HepG2 (cell line): ENCODE data around the gene MRPL34. TPM values are rescaled to one million over a fixed set of nuclear protein-coding genes. Genes with fewer than 3 reads are reported as not detected.

Experiments
- ARNT ChIP-seq: fragments of 450-650 bp; IDR thresholded peaks from 2 replicates; pipeline ENCODE4 v1.6.1; 2017
- BCL3 ChIP-seq: sonication (generic); formaldehyde crosslinking; IDR thresholded peaks from 2 replicates; pipeline ENCODE4 v1.5.1; 2020; ENCODE audit warnings: mild to moderate bottlenecking, missing genetic modification reagents, moderate library complexity
- IRX3 ChIP-seq: sonication (generic); formaldehyde crosslinking; IDR thresholded peaks from 2 replicates; pipeline ENCODE4 v1.8.1; 2023; ENCODE audit warnings: mild to moderate bottlenecking, low read depth, missing genetic modification reagents, borderline replicate concordance
- KMT2B ChIP-seq: IDR thresholded peaks from 2 replicates; pipeline ENCODE4 v1.6.1; 2016; ENCODE audit warnings: missing genetic modification reagents, missing compliant biosample characterization
- MBD4 ChIP-seq: IDR thresholded peaks from 2 replicates; pipeline ENCODE4 v1.6.1; 2012; ENCODE audit warnings: low read length, inconsistent platforms, borderline replicate concordance
- MIER3 ChIP-seq: IDR thresholded peaks from 2 replicates; pipeline ENCODE4 v1.6.1; 2016; ENCODE audit warnings: missing compliant biosample characterization, borderline replicate concordance
- NR2F1 ChIP-seq, 2 experiments: fragments of 450-650 bp in 1 of 2; formaldehyde crosslinking in 1 of 2; IDR thresholded peaks; 2 replicates each; pipeline versions ENCODE4 v1.5.0 to v1.6.1; 2016 to 2020; ENCODE audit warnings: mild to moderate bottlenecking in 1 of 2, missing compliant biosample characterization in 1 of 2, missing genetic modification reagents in 1 of 2, moderate library complexity in 1 of 2
- REXO4 ChIP-seq: sonication (generic); formaldehyde crosslinking; IDR thresholded peaks from 2 replicates; pipeline ENCODE4 v1.8.0; 2022; ENCODE audit warnings: missing genetic modification reagents, mild to moderate bottlenecking, borderline replicate concordance
- SATB2 ChIP-seq: sonication (generic); formaldehyde crosslinking; IDR thresholded peaks from 2 replicates; pipeline ENCODE4 v1.5.0; 2020; ENCODE audit warnings: missing genetic modification reagents
- SNAI1 ChIP-seq: sonication (generic); formaldehyde crosslinking; IDR thresholded peaks from 2 replicates; pipeline ENCODE4 v1.5.0; 2020; ENCODE audit warnings: mild to moderate bottlenecking, missing genetic modification reagents, borderline replicate concordance
- SRF ChIP-seq: IDR thresholded peaks from 2 replicates; pipeline ENCODE4 v1.6.1; 2011; ENCODE audit warnings: mild to moderate bottlenecking, low read depth, low read length, moderate library complexity
- SRSF9 ChIP-seq: fragments of 200-400 bp; formaldehyde crosslinking; IDR thresholded peaks from 2 replicates; pipeline ENCODE4 v1.6.1; 2018; ENCODE audit warnings: borderline replicate concordance, mild to moderate bottlenecking, low read depth, low read length; ENCODE audit not compliant: insufficient read depth, poor library complexity, severe bottlenecking
- ZBTB33 ChIP-seq: sonication (generic); formaldehyde crosslinking; IDR thresholded peaks from 2 replicates; pipeline ENCODE4 v1.4.0; 2020; ENCODE audit warnings: missing genetic modification reagents
- ZMYM3 ChIP-seq: sonication (generic); formaldehyde crosslinking; IDR thresholded peaks from 2 replicates; pipeline ENCODE4 v1.5.1; 2020; ENCODE audit warnings: mild to moderate bottlenecking, missing genetic modification reagents
- ZNF343 ChIP-seq: sonication (generic); formaldehyde crosslinking; IDR thresholded peaks from 2 replicates; pipeline ENCODE4 v1.4.0; 2020; ENCODE audit warnings: mild to moderate bottlenecking, missing genetic modification reagents
- ZNF367 ChIP-seq: sonication (generic); formaldehyde crosslinking; IDR thresholded peaks from 2 replicates; pipeline ENCODE4 v1.4.0; 2020; ENCODE audit warnings: missing genetic modification reagents, borderline replicate concordance
- ZNF749 ChIP-seq: sonication (generic); formaldehyde crosslinking; IDR thresholded peaks from 2 replicates; pipeline ENCODE4 v1.8.0; 2022; ENCODE audit warnings: mild to moderate bottlenecking, missing genetic modification reagents, moderate library complexity, borderline replicate concordance
- ZSCAN30 ChIP-seq: sonication (generic); formaldehyde crosslinking; IDR thresholded peaks from 2 replicates; pipeline ENCODE4 v1.5.0; 2020; ENCODE audit warnings: mild to moderate bottlenecking, missing genetic modification reagents
- ZZZ3 ChIP-seq: sonication (generic); formaldehyde crosslinking; IDR thresholded peaks from 2 replicates; pipeline ENCODE4 v1.4.0; 2020; ENCODE audit warnings: missing genetic modification reagents, mild to moderate bottlenecking, borderline replicate concordance
- polyA plus RNA-seq, 8 experiments: library from polyadenylated mRNA; depleted of rRNA in 3 of 8; stranded (reverse) in 7 of 8; unstranded in 1 of 8; fragments of >200 nt; fragmentation: Illumina TruSeq in 4 of 8; extraction: Trizol in 4 of 8; gene quantifications; 2 replicates each; pipeline versions ENCODE4 v1.2.1 to v1.2.3, GENCODE V29; 2011 to 2016; ENCODE audit warnings: low read depth in 4 of 8, missing spikeins in 1 of 8, mixed read lengths in 1 of 8; ENCODE audit not compliant: insufficient read depth in 1 of 8
- total RNA-seq, 5 experiments: library from RNA; depleted of rRNA; stranded (reverse); fragments of >200 nt; fragmentation: Illumina TruSeq; extraction: Trizol; gene quantifications; 2 replicates each; pipeline ENCODE4 v1.2.3, GENCODE V29; 2016; ENCODE audit warnings: low read depth in 1 of 5
- TF ChIP-seq, protein P1 (sequence below): sonication (generic); formaldehyde crosslinking; IDR thresholded peaks from 2 replicates; pipeline ENCODE4 v1.8.0; 2022; ENCODE audit warnings: mild to moderate bottlenecking, missing genetic modification reagents, moderate library complexity
- TF ChIP-seq, protein P2 (sequence below): IDR thresholded peaks from 2 replicates; pipeline ENCODE4 v1.6.1; 2016; ENCODE audit warnings: low read depth, control low read depth

Gene MRPL34
- total and polyA plus RNA-seq, 2 of the 13 experiments (the other 11 are each of a cell fraction or from before 2014, with no cell fraction given): 74.0 to 77.3 TPM

DNA sequence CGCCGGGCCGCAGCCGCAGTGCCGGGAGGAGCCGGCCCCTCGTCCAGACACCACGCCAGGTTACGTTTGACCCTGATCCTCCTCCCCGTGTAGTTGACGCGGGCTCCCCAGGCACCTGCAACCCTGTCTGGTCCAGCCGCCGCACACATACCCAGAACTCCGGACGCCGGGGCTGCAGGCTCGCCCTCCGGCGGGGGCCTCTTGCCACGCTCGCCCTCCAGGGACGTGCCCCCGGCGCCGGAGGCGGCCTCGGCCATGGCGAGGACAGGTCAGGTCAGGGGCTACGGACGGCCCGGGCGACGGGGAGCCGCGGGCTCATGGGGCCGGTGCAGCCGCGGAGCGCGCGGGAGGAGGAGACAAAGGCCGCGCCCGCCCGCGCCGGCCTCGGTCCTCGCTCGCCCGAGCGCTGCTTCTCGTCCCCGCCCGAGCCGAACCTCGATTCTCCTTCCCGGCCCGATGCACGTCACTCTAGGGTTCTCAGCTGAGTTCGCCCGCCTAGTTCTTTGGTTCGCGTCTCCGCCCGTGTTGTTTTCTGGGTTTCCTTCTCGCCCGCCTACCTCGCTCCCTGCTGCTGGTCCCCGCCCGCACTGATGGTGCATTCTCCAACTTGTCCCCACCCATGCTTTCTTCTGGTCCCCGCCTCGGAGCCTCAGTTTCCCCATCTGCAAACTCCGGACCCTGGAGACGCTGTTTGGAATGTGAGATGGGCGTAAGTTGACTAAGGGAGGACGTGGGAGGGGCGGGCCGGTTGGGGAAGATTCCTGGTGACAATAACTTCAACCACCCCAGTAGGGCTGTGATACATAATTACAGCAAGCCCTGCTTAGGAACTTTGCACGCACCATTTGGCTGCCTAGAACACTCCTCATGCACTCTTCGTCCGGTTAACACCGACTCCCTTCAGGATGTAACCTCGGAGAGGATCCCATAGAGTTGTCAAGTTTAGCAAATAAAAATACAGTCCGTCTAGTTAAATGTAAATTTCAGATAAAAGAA lies 29.0 kb downstream of the MRPL34 start, which contains the start of gene ANO8 (continued):
- TF ChIP-seq ZNF343 (no peak), SRSF9 (no peak), MBD4 (no peak), SNAI1 (CRISPR knock-in tag) (no peak), ZMYM3 (CRISPR knock-in tag) (peak; percentile 87), ZNF367 (CRISPR knock-in tag) (no peak; the same call in 1 of the 2 replicates), ZBTB33 (no peak), ZZZ3 (no peak), BCL3 (peak; percentile 91; the same call in 1 of the 2 replicates), SRF (no peak), ARNT (no peak), REXO4 (CRISPR knock-in tag) (no peak), KMT2B (CRISPR knock-in tag) (no peak), IRX3 (CRISPR knock-in tag) (peak; percentile 71; the same call in 1 of the 2 replicates), ZNF749 (no peak), SATB2 (CRISPR knock-in tag) (no peak), MIER3 (CRISPR knock-in tag) (no peak), NR2F1 (CRISPR knock-in tag; IDR thresholded peaks at IDR 0.05) (0 out of 4 replicates have a peak, but pooled peaks of 1 of the 2 experiments have one; percentile 20), ZSCAN30 (CRISPR knock-in tag) (no peak)
- TF ChIP-seq, protein P1, sequence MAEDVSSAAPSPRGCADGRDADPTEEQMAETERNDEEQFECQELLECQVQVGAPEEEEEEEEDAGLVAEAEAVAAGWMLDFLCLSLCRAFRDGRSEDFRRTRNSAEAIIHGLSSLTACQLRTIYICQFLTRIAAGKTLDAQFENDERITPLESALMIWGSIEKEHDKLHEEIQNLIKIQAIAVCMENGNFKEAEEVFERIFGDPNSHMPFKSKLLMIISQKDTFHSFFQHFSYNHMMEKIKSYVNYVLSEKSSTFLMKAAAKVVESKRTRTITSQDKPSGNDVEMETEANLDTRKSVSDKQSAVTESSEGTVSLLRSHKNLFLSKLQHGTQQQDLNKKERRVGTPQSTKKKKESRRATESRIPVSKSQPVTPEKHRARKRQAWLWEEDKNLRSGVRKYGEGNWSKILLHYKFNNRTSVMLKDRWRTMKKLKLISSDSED: no peak
- TF ChIP-seq, protein P2, sequence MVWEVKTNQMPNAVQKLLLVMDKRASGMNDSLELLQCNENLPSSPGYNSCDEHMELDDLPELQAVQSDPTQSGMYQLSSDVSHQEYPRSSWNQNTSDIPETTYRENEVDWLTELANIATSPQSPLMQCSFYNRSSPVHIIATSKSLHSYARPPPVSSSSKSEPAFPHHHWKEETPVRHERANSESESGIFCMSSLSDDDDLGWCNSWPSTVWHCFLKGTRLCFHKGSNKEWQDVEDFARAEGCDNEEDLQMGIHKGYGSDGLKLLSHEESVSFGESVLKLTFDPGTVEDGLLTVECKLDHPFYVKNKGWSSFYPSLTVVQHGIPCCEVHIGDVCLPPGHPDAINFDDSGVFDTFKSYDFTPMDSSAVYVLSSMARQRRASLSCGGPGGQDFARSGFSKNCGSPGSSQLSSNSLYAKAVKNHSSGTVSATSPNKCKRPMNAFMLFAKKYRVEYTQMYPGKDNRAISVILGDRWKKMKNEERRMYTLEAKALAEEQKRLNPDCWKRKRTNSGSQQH (CRISPR knock-in tag): no peak
